Cardiac septum (tissue), 1 donor: ENCODE data around the gene ADARB2. TPM values are rescaled to one million over a fixed set of nuclear protein-coding genes. Genes with fewer than 3 reads are reported as not detected.
A peak's percentile ranks its signal among the peaks of the same experiment; 100 is the strongest.

ENCODE experiments used
- DNase-seq: peaks from one replicate; pipeline ENCODE4 v3.0.0-alpha.2; 2020; ENCODE audit warnings: low spot score
- intact Hi-C: fragments of 100-400 bp; cut with DNase I; formaldehyde crosslinking; loops from one replicate; pipeline ENCODE4 v1.14.0; 2022
- total RNA-seq: library from RNA; stranded (reverse); fragmentation: NEBNext Ultra II Directional; extraction: Animal tissue kit (Norgen Biotek cat#: 25700); gene quantifications from one replicate; pipeline ENCODE4 v1.2.1, GENCODE V29; 2021
- donor health status: DM: no; HTN: no; CAD: no.

Gene ADARB2
- total RNA-seq, 1 donor from 2014 or later: not detected

DNA sequence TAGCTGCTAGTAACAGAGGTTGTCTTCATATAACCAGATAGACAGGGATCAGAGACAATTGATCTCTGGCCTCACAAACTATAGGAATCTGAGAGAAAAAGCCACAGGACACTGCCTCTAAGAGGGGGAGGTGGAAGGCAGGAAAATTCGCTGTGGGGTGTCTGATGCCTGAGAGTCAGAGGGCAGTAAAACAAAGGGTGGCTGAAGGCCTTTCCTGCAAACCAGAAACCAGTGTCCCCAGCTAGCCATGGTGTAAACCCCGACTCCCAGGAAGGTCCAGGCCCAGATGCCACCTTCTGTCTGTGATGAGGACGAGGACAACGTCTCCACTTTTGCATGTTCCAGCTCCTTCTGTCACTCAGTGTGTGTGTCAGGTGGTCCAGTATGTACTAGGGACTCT, 215.1 kb downstream of the ADARB2 start:
- DNase-seq: peak; percentile 29
- intact Hi-C loops: no loop called here

DNA sequence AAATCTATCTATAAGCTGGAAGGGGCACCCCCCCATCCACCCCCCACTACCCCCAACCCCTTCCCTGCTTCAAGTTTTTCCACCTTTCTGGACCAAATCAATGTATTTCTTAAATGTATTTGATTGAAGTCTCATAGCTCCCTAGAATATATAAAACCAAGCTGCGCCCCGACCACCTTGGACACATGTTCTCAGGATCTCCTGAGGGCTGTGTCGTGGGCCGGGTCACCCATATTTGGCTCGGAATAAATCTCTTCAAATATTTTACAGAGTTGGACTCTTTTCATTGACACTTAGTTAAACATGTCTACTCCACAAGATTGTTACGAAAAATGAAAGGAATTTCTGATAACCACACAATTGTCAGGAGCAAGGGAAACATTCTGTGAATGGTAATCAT, 215.6 kb downstream of the ADARB2 start:
- intact Hi-C loops: no loop called here
- DNase-seq: no peak

DNA sequence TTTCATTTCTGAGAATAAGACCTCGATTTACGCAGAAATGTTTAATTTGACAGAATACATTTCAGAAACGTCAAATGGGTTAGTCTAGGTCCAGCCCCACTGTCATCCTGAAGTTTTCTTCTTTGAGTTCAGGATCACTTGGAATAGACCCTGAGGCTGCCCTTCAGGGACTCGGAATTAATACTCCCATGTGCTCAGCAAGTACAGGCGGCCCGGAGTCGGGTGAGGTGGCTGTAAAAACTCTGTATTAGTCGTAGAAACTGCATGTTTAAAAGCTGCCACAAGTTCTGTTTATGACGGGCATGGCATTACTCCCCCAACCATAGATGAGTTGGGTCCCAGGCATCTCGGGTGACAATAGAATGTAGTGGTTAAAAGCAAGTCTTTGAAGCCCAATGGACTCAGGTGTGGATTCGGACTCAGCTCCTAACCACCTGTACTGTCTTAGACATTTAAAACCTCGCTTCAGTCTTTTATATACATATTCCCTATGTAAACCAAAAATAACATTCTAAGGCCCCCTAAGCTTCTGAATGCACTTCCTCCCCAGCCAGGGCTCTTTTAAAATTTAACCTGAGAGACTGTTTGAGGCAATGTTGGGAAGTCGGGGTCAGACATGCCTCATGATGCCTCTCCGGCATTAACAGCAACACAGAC, 216.3 kb downstream of the ADARB2 start:
- intact Hi-C loops: no loop called here
- DNase-seq: peak; percentile 20

DNA sequence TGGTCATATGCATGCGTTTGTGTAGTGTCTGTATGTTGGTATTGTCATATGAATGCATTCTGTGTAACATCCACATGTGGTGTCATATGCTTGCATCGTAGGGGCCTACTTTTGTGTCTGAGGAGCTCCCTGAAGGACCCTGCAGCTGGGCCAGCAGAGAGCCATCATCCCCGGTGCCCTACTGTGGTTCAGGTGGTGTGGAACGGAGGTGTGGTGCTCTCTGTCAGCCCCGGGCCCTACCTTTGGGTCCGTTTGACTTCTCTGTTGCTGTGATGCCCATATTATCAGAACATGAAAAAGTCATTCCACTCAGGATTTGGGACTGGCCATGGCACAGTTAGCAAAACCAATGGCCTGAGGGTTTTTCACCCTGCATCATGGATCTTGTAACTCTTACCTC, 217.9 kb downstream of the ADARB2 start:
- DNase-seq: peak; percentile 27
- intact Hi-C loops: no loop called here

DNA sequence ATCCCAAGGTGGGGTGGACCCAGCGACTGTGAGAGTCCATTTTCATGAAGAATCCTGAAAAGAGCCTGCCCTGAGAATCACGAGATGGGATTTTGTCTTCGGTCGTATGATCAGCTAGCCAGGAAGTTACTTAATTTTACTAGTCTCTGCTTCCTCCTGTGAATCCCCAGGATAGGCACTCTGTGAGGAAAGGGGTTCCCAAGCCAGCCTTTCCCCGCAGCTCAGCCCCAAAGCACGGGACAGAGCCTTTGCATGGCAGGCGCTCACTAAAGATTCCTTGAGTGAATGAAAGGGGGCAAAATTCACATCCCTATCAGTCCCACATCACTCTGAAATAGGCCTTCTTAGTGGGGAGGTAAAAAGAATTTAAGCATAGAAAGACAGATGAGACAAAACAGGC, 219.6 kb downstream of the ADARB2 start:
- intact Hi-C loops: no loop called here
- no peak for DNase-seq

DNA sequence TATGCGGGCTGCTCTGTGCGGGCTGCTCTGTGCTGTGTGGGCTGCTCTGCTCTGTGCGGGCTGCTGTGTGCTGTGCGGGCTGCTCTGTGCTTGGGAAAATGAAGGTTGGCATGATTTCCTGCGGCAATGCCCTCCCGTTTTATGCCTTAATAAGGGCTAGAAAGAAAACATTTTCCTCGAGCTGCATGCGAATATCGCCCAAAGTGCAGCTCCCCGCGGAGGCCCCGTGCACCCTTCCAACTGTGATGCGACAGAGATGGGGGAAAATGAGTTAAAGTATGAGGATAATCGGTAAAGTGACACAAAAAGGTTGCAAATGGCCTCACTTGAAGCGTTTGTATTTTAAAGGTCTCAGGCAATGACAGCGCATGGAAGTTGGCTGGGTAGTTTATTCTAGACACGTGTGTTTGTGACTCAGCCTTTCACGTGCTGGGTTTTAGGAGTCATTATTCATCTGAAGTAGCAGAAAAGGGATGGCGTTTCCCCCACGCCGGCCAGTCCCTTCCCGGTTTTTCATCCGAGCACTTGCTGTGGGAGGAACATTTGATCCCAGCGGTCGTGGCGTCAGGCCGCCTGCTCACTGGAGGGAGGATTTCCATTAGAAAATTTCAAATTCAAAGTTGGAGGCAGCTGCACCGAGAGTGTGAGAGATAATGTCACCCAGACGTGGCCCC, 220.7 kb downstream of the ADARB2 start:
- peak; percentile 49 for DNase-seq
- intact Hi-C loops: no loop called here

DNA sequence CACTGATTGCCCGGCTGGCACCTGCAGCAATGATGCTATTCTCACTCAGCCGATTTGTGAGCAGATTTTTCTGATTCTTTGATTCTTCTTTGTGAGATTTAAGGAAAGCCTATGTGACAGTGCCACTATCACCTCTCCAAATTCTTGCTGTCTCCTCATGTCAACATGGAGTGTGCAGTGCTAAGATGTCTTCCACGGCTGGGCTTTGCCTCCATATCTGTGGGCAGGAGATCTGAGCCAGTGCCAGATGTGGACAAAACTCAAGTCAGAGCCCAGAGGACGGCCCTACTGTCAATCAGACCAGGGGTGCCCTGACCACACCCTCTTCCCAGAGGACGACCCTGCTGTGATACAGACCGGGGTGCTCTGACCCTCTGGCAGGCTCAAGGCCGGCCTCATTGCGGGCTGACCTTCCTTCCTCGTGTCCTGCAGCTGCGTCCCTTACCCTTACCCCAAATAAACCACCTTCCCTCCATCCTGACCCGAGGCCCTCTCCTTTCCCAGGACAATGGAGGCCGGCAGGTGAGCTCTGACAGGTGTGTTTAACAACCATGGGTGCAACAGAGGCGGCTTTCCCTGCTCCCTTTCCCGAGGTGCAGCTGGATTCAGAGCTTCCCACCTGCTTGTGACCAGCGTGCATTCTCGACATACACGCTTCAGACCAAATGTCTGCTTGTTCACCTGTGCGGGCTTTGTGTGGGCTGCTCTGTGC, 221.4 kb downstream of the ADARB2 start:
- intact Hi-C loops: no loop called here
- no peak for DNase-seq

DNA sequence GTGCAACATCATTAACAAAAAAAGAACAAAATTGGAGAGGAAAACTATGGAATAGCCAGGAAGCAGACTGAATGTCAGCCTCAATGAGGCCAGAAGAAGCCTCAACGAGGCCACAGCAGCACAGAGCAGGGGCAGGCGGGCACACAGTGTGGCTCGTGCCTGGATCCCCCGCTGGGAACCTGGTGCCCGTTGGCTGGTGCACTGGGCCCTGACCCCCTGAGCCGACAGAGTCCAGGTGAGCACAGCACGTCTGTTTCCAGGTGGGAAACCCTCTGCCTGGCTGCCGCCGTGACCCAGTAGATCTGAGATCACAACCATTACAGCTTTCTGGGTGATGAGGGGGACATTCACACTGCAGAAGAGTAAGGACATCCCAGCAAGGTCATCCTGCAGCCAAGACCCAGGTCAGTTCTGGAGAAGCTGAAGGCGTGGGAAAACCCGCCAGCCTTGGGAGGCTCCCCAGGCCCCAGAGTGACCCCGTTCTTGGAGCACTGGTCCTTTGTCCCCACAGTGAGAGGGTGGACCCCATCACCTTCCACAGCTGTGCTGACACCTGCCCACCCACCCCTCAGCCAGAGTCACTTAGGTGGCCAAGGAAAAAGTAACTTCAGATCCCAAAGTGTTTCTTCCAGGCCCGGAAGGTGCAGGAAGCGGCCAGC, 222.1 kb downstream of the ADARB2 start:
- no peak for DNase-seq
- intact Hi-C loops: no loop called here

DNA sequence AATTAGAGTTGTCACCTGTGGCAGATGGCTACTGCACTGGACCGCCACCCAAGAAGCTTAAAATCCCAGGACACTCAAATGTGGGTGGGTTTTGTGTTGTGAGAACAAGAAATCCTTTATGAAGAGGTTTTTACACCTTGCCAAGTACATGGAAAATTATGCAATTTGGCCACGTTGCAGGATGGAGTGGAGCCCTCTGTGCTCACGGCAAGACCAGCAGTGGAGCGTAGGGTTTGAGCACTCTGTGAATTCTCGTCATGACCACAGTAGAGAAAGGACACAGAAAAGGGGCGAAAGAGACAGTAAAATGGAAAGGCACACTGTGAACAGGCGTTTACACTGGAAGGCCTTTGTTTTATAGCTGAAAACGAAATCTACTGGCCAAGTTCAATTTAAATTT, 222.6 kb downstream of the ADARB2 start:
- intact Hi-C loops: no loop called here
- no peak for DNase-seq

DNA sequence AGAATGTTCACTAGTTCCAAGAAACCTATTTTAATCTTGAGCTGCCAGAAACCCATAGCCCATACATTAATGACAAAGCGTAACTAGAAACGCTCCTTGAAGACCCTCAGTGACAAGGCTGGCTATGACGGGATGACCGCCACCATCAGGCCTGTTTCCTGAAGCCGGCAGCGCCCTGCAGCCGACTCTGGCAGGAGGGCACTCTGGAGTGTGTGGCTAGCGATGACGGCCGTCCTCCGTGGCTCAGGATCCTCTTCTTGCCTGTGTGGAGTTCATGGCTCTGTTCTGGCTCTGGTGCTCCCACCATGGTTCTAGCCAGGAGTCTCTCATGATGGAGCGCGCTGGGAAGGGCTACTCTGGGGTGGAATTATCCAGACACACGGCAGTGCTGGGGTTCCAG, 224.1 kb downstream of the ADARB2 start:
- no peak for DNase-seq

DNA sequence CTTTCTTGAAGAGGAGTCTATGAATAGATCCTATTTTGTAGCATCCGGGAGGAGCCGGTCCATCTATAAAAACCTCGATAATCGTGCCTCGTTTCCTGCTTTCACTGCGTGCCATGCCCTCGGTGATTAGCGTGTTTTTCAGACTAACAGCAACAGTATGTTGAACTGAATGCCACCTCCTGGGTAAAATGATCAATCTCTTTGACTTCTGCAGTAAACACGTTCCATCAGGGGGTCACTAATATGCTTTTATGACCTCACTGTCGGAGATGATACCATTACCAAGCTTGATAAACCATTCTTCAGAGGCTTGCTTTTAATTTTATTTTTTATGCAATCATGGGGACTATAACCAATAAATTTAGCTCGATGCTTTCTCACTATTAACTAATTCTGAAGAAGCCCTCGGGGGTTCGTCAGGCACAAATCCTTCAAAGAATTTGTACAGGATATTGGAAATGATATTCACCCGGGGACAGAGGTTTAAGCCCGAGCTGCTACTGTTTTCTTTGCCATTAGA, 228.3 kb downstream of the ADARB2 start:
- no peak for DNase-seq
- intact Hi-C loops: no loop called here

More for the DNA sequence above, 224.1 kb downstream of the ADARB2 start:
- intact Hi-C loops: no loop called here

DNA sequence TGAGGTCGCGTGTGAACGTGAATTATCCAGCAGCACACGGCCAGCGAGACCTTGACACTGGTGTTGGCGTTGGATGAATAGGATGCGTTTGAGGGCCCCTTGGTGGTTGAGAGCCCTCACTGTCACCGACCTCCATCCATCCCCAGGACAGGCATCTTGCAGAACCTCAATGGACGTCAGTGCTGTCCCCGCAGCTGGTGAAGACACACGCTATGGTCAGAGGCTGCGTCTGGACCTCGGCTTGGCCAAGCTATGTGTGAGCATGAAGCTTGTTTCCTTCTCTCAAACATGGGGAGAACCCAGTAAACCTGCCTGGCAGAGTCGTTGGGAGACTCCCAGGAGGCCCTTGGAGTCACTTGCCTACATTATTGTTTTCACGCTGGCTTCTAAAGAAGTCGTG, 229.2 kb downstream of the ADARB2 start:
- no peak for DNase-seq
- intact Hi-C loops: no loop called here

DNA sequence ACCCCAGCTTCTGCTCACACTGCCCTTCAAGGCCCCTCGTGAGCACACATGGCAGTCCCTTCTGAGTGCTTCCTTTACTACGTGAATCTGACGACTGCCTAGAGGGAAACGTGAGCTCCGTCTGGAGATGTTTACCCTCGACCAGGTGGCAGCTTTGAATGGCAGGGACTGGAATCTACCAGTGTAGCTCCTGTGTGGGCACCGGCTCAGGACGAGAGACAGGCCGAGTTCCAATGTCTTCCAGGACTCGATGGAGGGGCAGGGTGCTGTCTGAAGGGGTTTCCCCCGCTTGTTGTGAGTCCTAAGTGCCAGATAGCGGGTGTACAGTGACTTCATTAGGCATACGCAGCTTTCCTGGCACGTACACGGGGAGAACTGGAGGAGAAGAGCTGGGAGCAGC, 229.9 kb downstream of the ADARB2 start:
- intact Hi-C loops: no loop called here
- DNase-seq: no peak

DNA sequence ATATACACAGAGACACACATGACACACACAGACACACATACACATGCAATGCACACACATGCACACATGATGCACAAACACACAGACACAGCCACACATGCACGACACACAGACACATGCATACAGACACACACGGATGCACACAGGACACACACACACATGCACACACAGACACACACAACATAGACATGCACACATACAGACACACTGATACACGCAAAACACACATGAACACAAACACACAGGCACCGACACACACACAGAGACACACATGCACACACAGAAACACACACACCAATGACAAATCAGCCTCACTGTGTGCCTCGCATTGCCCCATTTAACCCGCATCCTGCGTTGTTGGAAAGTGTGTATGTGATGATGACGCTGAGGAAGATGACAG, 232.4 kb downstream of the ADARB2 start:
- intact Hi-C loops: no loop called here
- no peak for DNase-seq

DNA sequence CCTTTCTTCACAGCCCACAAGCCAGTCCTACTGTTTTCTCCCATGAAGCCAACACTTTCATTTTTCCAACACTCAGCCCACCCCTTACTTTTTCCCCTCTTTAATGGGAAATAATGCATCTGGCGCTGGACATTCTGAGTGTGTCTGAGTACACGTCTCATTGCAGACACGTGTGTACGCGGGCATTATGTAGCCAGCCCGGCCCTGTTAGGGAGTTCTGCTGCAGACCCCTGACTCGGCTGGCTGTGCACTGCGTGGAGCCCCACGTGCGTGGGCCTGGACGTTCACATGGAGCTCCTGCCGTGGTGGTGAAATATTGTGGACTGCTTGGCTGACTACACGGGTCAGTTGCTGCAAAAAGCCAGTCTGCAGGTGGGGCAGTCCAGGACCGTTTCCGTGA, 233.0 kb downstream of the ADARB2 start:
- DNase-seq: no peak
- intact Hi-C loops: no loop called here

DNA sequence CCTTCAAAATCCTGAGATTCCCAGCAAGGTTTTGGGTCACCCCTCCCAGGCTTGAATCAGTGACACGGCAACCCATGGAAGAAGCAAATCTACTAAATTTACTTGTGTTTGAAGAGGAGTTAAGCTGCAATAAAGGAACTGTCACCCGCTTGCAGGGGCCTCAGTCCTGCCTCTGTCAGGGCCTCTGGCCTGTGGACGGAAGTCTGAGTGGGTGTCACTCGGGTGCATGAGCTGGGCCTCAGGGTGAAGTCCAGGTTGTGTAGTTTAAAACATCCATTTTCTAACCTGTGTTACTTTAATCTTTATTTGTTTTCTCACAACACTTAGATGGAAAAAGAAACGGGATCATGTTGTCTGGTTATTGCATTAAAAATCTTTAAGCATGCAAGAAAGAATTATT, 234.9 kb downstream of the ADARB2 start:
- DNase-seq: no peak
- intact Hi-C loops: no loop called here

DNA sequence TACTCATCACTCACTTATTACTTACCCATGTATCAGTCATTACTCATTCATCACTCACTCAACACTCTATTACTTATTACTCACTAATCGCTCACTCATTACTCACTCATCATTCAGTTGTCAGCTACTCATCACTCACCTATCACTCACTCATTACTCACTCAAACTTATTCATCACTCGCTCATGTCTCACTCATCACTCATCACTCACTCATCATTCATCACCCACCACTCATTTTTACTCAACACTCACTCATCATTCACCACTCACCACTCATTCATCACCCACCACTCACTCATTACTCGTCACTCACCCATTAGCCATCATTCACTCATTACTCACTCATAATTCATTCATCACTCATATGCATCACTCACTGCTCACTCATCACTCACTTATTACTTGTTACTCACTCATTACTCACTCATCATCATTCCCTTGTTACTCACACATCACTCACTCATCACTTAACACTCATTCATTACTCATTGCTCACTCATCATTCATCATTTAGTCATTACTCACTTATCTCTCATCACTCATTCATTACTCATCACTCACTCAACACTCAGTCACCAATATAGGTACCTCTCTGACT, 237.9 kb downstream of the ADARB2 start:
- DNase-seq: no peak
- intact Hi-C loops: no loop called here

DNA sequence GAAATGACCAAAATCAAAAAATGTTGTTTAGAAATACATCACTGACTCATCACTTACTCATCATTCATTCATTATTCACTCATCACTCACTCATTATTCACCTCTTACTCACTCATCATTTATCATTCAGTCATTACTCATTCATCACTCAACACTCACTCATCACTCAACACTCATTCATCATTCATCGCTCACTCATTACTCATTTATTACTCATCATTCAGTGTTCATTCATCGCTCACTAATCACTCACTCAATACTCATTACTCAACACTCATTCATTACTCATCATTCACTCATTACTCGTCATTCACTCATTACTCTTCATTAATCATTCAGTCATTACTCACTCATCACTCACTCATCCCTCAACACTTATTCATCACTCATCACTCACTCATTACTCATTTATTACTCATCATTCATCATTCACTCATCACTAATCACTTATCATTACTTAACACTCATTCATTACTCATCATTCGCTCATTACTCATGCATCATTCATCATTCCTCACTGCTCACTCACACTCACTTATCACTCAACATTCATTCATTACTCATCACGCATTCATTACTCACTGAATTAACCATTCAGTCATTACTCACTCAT, 238.5 kb downstream of the ADARB2 start:
- DNase-seq: no peak
- intact Hi-C loops: no loop called here

DNA sequence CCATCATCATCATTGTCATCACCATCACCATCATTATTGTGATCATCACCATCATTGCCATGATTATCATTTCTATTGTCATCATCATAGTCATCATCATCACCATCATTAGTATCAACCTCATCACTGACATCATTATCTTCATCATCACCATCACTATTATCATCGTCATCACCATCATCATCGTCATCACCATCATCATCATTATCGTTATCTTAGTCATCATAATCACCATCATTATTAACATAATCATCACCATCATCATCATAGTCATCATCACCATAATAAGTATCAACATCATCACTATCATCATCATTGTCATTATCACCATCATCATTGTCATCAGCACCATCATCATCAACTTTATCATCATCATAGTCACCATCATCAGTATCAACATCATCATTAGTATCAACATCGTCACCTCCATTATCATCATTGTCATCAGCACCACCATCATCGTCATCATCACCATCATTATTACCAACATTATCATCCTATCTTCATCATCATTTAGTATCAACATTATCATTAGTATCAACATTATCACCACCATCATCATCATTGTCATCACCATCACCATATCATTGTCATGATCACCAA, 241.3 kb downstream of the ADARB2 start:
- DNase-seq: no peak
- intact Hi-C loops: no loop called here
